GM12864 (cell line): ENCODE data around the gene MDFI.

ENCODE experiments used
- DNase-seq: peaks from one replicate; pipeline ENCODE4 v3.0.0-alpha.2; 2011; ENCODE audit warnings: low read depth
- H3K4me3 ChIP-seq: 2 replicates; pipeline ENCODE4 v1.5.1; 2011; ENCODE audit warnings: mild to moderate bottlenecking, low read depth, low read length, control low read depth
- TF ChIP-seq, protein P1 (sequence below): IDR thresholded peaks from 2 replicates; pipeline ENCODE4 v1.5.1; 2011; ENCODE audit warnings: low read depth, mild to moderate bottlenecking, moderate library complexity, low read length, control low read depth, inconsistent platforms; ENCODE audit errors: missing control alignments

Gene MDFI

DNA sequence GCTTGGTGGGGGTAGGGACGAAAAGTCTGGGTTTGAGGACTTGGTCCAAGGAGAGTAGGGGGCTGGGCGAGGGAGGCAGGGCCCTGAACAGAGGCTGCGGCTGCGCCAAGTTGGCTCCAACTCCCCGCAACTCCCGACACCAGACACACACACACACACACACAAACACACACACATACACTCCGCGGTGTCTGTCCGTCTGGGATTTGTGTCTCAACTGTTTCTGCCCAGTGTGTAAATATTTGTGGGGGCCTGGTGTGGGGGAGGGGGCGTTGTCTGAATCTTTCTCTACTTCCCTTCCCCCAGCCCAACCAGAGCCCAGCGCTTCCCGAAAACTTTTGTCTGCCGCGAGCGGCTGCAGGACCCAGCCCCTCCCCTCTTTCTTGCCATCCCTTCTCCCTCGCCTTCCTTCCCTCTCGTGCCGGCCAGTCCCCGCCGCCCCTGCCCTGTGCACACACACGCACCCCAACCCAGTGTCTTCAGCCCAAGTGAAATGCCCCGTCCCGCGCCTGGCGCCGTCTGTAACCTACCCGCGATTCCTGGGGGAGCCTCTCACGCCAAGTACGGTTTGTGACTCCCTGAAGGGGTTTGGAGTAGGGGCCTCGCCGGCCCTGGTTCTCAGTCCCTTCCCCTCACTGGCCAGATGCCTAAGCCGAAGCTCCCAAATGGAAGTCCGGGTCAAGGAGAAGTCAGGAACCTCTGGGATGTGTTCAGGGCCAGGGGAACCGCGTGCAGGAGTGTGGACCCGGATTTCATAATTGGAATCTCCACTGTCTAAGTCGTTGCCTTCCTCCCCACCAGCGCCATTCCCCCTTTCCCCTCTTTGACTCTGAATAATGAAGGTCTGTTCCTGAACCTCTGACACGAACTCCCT, 904 bp downstream of the MDFI start:
- TF ChIP-seq, protein P1, sequence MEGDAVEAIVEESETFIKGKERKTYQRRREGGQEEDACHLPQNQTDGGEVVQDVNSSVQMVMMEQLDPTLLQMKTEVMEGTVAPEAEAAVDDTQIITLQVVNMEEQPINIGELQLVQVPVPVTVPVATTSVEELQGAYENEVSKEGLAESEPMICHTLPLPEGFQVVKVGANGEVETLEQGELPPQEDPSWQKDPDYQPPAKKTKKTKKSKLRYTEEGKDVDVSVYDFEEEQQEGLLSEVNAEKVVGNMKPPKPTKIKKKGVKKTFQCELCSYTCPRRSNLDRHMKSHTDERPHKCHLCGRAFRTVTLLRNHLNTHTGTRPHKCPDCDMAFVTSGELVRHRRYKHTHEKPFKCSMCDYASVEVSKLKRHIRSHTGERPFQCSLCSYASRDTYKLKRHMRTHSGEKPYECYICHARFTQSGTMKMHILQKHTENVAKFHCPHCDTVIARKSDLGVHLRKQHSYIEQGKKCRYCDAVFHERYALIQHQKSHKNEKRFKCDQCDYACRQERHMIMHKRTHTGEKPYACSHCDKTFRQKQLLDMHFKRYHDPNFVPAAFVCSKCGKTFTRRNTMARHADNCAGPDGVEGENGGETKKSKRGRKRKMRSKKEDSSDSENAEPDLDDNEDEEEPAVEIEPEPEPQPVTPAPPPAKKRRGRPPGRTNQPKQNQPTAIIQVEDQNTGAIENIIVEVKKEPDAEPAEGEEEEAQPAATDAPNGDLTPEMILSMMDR: no peak
- no peak overlapping the region for H3K4me3 ChIP-seq
- no peak for DNase-seq

DNA sequence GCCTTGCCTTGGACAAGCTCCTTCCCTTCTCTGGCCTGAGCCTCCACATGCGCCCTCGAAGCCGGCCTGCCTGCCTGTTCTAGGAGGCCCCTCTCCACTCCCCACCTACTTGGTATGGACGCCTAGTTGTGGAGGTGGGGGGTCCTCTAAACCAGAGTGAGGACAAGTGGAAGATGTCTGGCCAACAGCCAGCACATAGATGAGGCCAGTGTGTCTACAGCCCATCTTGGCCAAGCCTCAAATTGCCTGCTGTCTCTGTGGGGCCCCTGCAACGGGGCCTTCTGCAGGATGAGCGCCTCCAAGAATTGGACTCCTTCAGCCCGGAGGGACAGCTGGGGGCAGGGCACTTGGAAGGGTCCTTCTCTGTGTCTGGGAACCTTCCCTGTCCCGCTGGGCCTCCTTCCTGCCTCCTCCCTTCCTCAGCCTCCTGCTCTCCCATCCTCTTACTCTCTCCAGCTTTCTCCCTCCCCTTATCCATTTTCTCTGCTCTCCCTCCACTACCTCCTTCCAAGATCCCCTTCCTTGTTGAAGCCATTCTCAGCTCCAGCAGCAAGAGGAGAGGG, 1.6 kb downstream of the MDFI start:
- H3K4me3 ChIP-seq: no peak overlapping the region
- DNase-seq: no peak
- TF ChIP-seq, protein P1: no peak

DNA sequence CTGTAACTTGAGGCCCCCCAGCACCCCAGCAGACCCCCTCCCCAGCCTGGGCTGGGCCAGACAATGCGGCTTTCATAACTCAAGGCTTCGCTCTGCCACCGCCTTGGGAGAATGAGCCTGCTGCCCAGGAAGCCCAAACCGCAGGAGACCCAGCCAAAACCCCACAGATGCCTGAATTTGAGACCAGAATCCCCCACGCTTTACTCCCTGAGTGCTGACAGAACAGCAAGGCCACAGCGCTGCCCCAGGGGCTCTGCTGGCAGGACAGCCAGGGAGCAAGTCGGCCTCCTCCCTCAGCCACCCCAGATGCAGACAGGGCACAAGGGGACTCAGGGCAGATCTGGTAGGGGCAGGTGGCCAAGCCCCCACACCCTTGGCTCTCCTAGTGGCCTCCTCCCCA, 2.2 kb downstream of the MDFI start:
- DNase-seq: no peak
- no peak overlapping the region for H3K4me3 ChIP-seq
- TF ChIP-seq, protein P1: no peak

DNA sequence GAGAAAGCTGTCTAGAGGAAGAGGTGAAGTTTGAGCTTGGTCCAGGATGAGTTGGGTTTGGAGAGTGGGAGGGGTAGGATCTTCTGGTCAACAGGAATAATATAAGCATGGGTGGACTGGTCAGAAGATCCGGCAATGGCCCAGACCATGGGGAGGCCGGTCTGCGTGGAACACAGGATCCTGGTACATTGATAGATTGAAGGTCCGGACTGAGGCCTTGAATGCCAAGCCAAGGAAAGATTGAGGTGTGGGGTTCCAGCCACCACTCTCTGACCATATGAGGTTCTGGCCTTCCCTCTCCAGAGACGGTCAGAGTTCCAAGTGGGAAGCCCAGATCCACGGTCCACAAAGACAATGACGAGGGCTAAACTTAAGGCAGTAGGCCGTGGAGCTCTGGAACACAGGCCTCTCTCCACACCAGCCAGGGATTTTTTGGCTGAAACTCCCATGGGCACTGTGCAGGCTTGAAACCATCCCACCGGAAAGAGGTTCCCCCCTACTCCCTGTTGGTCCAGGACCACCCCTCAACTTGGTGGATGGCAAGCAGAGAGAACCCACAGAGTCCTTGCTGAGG, 3.2 kb downstream of the MDFI start:
- TF ChIP-seq, protein P1: no peak
- H3K4me3 ChIP-seq: no peak overlapping the region
- no peak for DNase-seq

DNA sequence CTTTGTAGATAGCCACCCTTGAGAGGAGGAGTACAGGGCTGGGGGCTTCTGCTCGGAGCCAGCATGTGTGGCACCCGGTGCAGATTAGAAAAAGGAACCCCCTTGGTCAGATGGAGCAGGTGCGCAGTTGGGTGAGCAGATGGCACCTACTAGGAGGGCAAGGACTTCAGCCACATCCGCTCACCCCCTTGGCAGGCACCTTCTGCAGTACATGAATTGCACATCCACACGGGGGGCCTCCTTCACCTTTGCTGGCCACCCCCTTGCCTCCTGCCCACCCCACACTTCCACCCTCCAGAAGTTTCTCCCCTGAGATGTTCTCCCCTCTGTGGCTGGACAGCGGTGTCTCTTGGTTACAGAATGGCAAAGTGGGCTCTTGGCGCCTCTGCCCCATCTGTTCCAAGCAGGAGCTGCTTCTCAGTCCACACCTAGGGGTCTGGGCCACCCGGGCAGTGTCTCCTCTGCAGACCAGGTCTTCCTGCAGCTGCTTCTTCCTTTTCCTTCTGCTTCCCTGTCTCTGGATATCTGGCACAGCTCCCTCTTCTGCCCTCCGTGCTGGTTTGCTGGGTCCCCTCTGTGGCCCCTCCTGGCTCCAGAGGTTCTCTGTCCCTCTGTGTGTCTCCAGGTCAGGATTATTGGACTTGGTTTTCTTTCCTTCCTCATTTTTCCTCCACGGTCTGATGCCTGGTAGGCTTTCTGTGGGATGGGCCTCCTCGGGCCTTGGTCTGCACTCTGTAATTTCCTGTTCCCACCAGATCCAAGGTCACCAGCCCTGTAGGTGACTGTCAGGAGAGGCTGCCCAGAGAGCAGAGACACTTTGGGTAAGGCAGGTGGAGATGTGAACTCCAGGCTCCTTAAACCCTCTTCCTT, 4.1 kb downstream of the MDFI start:
- no peak overlapping the region for H3K4me3 ChIP-seq
- DNase-seq: no peak
- TF ChIP-seq, protein P1: no peak

DNA sequence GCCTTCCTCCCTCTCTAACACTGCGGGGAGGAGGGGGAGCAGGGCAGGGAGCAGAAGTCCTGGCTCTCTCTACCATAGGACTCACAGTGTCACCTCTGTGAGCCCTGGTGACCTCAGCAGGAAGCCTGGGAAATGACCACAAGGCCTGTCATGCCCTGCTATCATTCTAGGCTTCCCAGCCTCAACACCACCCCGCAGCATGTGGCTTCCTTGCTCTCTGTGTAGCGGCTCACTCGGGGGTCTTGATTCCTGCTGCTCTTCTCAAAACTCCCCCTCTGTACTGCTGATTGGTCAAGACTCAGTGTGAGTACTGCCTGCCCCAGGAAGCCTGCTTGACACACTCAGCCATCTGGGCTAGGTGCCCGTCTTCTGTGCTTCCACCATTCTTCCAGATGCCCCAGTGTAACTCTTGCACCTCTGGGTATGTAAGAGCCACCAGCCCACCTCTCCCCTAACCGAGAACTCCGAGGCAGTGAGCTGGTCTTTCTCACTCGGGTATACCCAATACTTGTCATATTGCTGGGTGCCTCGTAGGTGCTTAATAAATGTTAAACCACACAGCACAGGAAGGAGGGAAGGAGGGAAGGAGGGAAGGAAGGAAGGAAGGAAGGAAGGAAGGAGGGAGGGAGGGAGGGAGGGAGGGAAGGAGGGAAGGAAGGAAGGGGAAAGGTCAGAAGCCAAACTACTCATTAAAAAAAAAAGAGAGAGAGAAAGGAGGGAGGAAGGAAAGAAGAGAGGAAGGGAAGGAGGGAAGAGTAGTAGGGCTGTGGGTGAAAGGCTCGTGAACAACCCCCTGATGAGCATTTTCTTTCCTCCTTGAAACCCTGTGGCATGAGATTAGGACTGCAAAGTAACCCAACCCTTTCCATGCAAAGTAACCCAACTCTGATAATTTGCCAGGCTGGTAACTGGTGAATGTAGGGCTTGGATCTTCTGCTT, 5.0 kb downstream of the MDFI start:
- TF ChIP-seq, protein P1: no peak
- DNase-seq: no peak
- H3K4me3 ChIP-seq: no peak overlapping the region
